ENCODE data around the gene PFKP.
"Not testable (repeated sequence)": the region's sequence is repeated elsewhere in the genome, so short reads cannot be mapped to it uniquely, and the experiment has no call there.

PFKP gene

DNA sequence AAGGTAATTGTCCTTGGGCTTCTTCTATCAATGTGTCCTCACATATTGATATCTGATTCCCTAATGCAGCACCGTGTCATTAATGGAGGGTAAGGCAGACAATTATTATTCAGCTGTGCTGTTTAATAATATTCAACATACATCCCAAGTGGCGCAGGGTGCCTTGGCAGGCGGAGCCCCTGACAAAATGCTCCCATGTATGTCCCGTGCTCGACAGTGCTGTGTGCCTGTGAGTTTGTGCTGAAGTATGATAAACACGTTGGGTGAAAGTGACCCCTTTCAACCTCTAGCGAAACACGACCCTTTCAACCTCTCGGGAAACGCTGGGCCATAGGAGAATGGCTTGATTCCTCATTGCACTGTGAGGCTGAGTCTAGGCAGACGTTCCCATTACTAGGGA is 31.3 kb downstream of the PFKP start:
- no peak for DNase-seq (ENCODE audit: low spot score)

DNA sequence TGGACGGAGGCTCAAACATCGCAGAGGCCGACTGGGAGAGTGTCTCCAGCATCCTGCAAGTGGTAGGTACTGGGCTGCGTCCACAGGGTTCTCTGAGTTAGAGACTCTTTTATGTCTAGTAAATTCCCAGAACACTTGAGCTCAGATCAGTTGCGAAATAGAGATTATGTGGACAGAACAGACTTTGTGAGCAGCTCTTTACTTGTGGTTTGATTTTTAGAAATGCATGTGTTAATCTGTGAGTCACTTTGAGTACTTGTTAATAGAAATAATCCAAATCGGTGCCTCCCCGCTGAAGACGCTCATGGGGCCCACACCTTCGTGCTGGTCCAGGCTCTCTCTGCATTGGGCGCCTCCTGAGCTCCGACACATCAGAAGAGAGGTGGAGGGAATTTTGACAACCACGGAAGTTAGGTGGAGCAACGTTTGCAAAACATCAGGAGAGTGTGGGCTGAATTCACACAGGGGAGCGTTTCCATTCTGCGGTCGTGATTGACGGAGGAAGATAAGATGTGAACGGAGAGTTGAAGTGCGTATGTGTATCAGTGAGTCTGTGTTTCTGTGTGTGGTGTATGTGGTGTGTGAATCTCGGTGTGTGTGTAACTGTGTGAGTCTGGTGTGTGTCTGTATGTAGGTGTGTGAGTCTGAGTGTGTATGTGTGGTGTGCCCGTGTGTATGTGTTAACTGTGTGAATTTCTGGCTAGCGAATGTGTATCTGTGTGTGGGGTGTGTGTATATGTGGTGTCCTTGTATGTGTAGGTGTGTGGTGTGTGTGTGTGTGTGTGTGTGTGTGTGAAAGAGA is 32.1 kb downstream of the PFKP start:
- DNase-seq (ENCODE audit: low spot score): no peak

DNA sequence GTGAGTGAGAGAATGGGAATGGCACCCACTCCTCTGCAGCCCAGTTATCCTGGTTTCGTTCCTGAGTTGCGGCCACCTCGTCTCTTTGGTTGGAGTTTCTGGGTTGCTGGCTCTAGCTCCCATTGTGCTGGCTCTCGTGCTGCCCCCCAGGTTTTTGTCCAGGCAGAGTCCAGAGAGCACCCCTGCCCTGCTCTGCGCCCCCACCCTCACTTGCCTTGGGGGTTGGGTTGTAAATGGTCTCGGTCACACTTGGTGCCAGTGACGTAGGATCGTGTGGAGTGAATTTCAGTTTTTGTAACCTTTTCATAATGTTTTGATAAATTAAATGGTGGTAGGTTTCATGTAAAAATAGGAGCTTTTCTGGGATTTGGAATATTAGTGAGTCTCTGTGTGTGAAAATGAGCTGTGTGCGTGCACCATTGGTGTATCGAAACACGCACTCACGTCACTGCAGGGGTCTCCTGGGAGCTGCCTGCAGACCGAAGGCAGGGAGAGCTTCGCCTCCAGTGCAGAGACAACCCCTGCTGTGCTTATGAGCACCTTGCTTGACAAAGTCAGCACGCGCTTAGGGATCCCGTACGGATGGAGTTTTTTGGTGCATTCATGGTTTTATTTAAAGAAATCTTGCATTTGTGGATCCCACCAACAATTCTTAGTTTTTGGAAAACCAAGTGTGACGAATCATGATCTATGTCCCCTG is 32.9 kb downstream of the PFKP start:
- no peak for DNase-seq (ENCODE audit: low spot score)

- no peak for DNase-seq (ENCODE audit: low spot score)
Measured at GRCh38 chr10:3100856-3101640, 33.7 kb downstream of the PFKP start.

DNA sequence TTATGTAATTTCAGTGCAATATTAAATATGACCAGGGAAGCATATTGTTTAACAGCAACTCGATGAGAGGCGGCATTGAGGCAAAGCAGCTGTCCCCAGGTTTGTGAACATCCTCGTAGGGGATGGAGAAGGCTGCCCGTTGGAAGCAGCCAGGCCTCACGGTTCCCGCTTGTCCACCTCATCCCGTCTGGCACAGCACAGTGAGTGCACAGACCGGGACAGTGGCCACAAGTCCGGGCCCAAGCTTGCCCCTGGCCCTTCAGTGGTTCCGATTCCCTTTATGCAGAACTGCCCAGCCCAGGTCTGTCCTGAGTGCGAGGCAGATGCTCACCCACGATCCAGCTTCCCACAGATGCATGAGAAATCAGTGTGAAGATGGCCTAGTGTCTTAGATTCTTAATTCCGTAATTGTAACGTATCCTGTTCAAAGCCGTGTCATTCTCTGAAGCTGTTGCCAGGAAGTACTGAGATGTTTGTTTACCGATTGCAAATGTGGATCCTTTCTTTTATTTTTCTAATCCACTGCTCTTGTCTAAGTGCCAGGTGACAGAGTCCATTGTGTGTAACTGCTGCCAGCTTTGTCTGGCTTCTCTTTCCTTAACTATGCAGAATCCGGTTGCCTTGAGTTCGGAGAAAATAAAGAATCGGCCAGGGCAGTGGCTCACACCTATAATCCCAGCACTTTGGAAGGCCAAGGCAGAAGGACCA is 35.5 kb downstream of the PFKP start:
- DNase-seq (ENCODE audit: low spot score): no peak

DNA sequence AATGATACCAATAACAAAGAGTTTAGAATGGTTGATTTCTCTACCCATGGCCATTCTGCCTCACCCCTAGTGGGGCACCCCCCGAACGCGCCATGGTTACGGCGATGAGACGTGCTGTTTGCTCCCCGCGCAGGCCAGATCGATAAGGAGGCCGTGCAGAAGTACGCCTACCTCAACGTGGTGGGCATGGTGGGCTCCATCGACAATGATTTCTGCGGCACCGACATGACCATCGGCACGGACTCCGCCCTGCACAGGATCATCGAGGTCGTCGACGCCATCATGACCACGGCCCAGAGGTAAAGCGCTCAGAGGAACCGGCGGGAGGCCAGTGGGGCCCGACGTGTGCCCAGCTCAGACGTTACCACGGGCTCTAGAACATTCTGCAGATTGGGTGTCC is 36.3 kb downstream of the PFKP start:
- DNase-seq (ENCODE audit: low spot score): no peak

GRCh38 chr10:3104251-3104918 is 37.0 kb downstream of the PFKP start:
- no peak for DNase-seq (ENCODE audit: low spot score)

- DNase-seq (ENCODE audit: low spot score): no peak
Measured at GRCh38 chr10:3105166-3105565, 37.8 kb downstream of the PFKP start.

- DNase-seq (ENCODE audit: low spot score): no peak
Measured at GRCh38 chr10:3105905-3106304, 38.6 kb downstream of the PFKP start.

DNA sequence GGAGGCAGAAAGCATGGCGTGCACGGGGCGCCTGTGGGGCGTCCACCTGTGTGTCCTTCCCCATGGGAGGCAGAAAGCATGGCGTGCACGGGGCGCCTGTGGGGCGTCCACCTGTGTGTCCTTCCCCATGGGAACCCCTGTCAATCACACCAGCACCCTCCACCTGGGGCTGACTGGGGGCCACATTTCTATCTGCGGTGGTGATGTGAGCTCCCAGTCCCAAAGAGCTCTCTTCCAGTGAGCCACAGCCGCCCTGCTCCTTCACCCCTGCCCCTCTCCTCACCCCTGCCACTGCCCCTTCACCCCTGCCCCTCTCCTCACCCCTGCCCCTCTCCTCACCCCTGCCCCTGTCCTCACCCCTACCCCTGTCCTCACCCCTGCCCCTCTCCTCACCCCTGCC is 39.0 kb downstream of the PFKP start:
- not testable (repeated sequence) for DNase-seq (ENCODE audit: low spot score)

GRCh38 chr10:3106928-3107425 is 39.6 kb downstream of the PFKP start:
- no peak for DNase-seq (ENCODE audit: low spot score)

DNA sequence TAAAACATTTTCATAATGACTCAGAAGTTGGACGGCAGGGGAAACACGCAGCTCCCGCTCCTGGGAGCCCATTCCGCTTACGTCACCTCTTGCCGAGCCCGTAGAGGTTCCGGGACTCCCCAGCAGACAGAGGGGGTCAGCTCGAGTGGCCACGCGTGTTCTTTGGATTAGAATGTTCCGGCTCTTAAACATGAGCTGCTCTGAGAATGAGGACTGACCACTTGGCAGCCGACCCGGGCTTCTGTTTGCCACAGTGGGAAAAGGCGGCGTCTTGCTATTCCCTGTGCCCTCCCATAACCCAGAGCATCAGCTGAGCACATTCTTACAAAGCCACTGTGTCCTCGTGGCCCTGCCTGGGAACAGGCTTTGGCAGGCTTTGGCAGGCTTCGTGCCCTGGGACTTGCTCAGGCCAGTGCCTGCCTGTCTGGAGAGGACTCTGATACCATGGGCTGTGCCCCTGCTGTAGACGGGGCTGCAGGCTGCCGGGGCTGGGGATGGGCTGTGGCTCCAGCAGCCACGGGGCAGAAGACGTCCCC is 40.1 kb downstream of the PFKP start:
- no peak for DNase-seq (ENCODE audit: low spot score)

DNA sequence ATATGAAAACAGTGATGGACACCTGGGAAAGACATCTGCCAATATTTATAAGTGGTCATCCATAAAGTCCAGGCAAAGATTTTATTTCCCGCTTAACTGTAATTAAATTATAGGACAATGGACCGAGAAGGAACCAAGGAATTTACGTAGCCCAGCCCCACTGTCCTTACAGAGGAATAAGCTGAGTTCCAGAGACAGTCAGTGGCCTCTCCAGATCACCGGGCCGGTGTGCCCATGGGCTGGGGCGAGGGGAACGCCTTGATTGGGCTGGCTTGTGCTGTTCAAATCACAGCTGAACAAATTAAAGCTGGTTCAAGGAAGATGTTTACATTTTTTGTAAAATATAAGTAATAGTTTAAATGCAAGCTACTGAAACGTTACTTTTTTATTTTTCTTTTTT is 40.7 kb downstream of the PFKP start:
- DNase-seq (ENCODE audit: low spot score): no peak

- DNase-seq (ENCODE audit: low spot score): no peak
Measured at GRCh38 chr10:3108575-3109105, 41.3 kb downstream of the PFKP start.

GRCh38 chr10:3109196-3109595 is 41.8 kb downstream of the PFKP start:
- no peak for DNase-seq (ENCODE audit: low spot score)

- DNase-seq (ENCODE audit: low spot score): no peak
Measured at GRCh38 chr10:3109633-3110032, 42.3 kb downstream of the PFKP start.

- no peak for DNase-seq (ENCODE audit: low spot score)
Measured at GRCh38 chr10:3110782-3111620, 43.7 kb downstream of the PFKP start.

GRCh38 chr10:3111621-3112163 is 44.3 kb downstream of the PFKP start:
- DNase-seq (ENCODE audit: low spot score): no peak

GRCh38 chr10:3113343-3113720 is 46.0 kb downstream of the PFKP start:
- no peak for DNase-seq (ENCODE audit: low spot score)

GRCh38 chr10:3115685-3116084 is 48.3 kb downstream of the PFKP start:
- no peak for DNase-seq (ENCODE audit: low spot score)
